ENCODE data around the gene HAPLN3.
A peak's percentile ranks its signal among the peaks of the same experiment; 100 is the strongest.

The HAPLN3 gene

DNA sequence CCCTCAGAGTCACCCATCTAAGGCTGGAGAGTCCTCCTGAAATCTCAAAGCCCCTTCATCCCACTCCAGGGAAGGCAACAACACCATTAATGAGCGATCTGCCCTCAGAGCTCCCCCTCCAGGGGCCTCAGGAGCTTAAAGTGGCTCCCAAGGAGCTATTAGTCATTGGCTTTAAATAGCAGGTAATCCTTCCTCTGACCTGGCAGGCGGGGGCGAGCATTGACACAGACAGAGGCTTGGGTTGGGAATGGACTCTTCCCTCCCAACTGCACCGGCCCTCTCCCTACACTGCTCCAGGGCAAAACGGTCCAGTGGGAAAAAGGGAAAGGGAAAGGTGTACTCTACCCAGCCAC is 16.4 kb upstream of the HAPLN3 start (continued):
- TF ChIP-seq, protein P1, sequence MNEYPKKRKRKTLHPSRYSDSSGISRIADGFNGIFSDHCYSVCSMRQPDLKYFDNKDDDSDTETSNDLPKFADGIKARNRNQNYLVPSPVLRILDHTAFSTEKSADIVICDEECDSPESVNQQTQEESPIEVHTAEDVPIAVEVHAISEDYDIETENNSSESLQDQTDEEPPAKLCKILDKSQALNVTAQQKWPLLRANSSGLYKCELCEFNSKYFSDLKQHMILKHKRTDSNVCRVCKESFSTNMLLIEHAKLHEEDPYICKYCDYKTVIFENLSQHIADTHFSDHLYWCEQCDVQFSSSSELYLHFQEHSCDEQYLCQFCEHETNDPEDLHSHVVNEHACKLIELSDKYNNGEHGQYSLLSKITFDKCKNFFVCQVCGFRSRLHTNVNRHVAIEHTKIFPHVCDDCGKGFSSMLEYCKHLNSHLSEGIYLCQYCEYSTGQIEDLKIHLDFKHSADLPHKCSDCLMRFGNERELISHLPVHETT (tag by site-specific recombination; IDR thresholded peaks at IDR 0.05): 0 out of 2 replicates have a peak, but pooled peaks have one; percentile 7
- TF ChIP-seq ZNF416 (tag by site-specific recombination; IDR thresholded peaks at IDR 0.05) (no peak), ZNF514 (tag by site-specific recombination; IDR thresholded peaks at IDR 0.05) (no peak), GLI4 (tag by site-specific recombination; IDR thresholded peaks at IDR 0.05) (no peak), KLF16 (tag by site-specific recombination; IDR thresholded peaks at IDR 0.05) (no peak), ZNF138 (tag by site-specific recombination; IDR thresholded peaks at IDR 0.05; ENCODE audit: borderline replicate concordance) (no peak), SP7 (tag by site-specific recombination; IDR thresholded peaks at IDR 0.05) (peak; percentile 40), MYNN (tag by site-specific recombination; IDR thresholded peaks at IDR 0.05; ENCODE audit: borderline replicate concordance) (no peak), GLIS2 (tag by site-specific recombination; IDR thresholded peaks at IDR 0.05) (peak; percentile 28), ZFP69B (tag by site-specific recombination; IDR thresholded peaks at IDR 0.05) (no peak), ZNF335 (tag by site-specific recombination; conservative IDR thresholded peaks at IDR 0.05) (no peak), ZSCAN23 (tag by site-specific recombination; IDR thresholded peaks at IDR 0.05) (no peak), ZNF701 (tag by site-specific recombination; IDR thresholded peaks at IDR 0.05) (no peak), ZNF341 (tag by site-specific recombination; IDR thresholded peaks at IDR 0.05; ENCODE audit: low read depth) (no peak), MZF1 (tag by site-specific recombination; IDR thresholded peaks at IDR 0.05; ENCODE audit: borderline replicate concordance) (no peak), SCRT1 (tag by site-specific recombination; IDR thresholded peaks at IDR 0.05; ENCODE audit: borderline replicate concordance) (no peak), ZNF16 (tag by site-specific recombination; IDR thresholded peaks at IDR 0.05; ENCODE audit: low read depth) (no peak), ZNF610 (tag by site-specific recombination; IDR thresholded peaks at IDR 0.05; ENCODE audit: borderline replicate concordance) (no peak), ZNF621 (tag by site-specific recombination; IDR thresholded peaks at IDR 0.05) (no peak), IKZF3 (tag by site-specific recombination; IDR thresholded peaks at IDR 0.05) (peak; percentile 54; the same call in 1 of the 2 replicates), FEZF1 (tag by site-specific recombination; IDR thresholded peaks at IDR 0.05) (0 out of 2 replicates have a peak, but pooled peaks have one; percentile 27), SP2 (tag by site-specific recombination; IDR thresholded peaks at IDR 0.05) (peak; percentile 33; the same call in 1 of the 2 replicates), ZNF211 (tag by site-specific recombination; IDR thresholded peaks at IDR 0.05; ENCODE audit: low read depth) (no peak), ZNF792 (tag by site-specific recombination; IDR thresholded peaks at IDR 0.05) (no peak), ZNF155 (tag by site-specific recombination; IDR thresholded peaks at IDR 0.05) (no peak), ZNF830 (tag by site-specific recombination; IDR thresholded peaks at IDR 0.05; ENCODE audit: low read depth) (no peak), ZFHX2 (tag by site-specific recombination; conservative IDR thresholded peaks at IDR 0.05) (peak; percentile 43; the same call in 1 of the 2 replicates), EGR2 (tag by site-specific recombination; IDR thresholded peaks at IDR 0.05; ENCODE audit: low read depth) (peak; percentile 39; the same call in 1 of the 2 replicates)
- TF ChIP-seq, protein P2, sequence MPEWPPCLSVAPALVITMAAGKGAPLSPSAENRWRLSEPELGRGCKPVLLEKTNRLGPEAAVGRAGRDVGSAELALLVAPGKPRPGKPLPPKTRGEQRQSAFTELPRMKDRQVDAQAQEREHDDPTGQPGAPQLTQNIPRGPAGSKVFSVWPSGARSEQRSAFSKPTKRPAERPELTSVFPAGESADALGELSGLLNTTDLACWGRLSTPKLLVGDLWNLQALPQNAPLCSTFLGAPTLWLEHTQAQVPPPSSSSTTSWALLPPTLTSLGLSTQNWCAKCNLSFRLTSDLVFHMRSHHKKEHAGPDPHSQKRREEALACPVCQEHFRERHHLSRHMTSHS (tag by site-specific recombination; IDR thresholded peaks at IDR 0.05): no peak
- TF ChIP-seq, protein P3, sequence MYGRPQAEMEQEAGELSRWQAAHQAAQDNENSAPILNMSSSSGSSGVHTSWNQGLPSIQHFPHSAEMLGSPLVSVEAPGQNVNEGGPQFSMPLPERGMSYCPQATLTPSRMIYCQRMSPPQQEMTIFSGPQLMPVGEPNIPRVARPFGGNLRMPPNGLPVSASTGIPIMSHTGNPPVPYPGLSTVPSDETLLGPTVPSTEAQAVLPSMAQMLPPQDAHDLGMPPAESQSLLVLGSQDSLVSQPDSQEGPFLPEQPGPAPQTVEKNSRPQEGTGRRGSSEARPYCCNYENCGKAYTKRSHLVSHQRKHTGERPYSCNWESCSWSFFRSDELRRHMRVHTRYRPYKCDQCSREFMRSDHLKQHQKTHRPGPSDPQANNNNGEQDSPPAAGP (tag by site-specific recombination; IDR thresholded peaks at IDR 0.05): peak; percentile 47; the same call in 1 of the 2 replicates
- TF ChIP-seq, protein P4, sequence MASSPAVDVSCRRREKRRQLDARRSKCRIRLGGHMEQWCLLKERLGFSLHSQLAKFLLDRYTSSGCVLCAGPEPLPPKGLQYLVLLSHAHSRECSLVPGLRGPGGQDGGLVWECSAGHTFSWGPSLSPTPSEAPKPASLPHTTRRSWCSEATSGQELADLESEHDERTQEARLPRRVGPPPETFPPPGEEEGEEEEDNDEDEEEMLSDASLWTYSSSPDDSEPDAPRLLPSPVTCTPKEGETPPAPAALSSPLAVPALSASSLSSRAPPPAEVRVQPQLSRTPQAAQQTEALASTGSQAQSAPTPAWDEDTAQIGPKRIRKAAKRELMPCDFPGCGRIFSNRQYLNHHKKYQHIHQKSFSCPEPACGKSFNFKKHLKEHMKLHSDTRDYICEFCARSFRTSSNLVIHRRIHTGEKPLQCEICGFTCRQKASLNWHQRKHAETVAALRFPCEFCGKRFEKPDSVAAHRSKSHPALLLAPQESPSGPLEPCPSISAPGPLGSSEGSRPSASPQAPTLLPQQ (tag by site-specific recombination; IDR thresholded peaks at IDR 0.05): no peak
- TF ChIP-seq, protein P5, sequence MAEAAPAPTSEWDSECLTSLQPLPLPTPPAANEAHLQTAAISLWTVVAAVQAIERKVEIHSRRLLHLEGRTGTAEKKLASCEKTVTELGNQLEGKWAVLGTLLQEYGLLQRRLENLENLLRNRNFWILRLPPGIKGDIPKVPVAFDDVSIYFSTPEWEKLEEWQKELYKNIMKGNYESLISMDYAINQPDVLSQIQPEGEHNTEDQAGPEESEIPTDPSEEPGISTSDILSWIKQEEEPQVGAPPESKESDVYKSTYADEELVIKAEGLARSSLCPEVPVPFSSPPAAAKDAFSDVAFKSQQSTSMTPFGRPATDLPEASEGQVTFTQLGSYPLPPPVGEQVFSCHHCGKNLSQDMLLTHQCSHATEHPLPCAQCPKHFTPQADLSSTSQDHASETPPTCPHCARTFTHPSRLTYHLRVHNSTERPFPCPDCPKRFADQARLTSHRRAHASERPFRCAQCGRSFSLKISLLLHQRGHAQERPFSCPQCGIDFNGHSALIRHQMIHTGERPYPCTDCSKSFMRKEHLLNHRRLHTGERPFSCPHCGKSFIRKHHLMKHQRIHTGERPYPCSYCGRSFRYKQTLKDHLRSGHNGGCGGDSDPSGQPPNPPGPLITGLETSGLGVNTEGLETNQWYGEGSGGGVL (tag by site-specific recombination; IDR thresholded peaks at IDR 0.05): peak; percentile 41; the same call in 1 of the 2 replicates
- TF ChIP-seq, protein P6, sequence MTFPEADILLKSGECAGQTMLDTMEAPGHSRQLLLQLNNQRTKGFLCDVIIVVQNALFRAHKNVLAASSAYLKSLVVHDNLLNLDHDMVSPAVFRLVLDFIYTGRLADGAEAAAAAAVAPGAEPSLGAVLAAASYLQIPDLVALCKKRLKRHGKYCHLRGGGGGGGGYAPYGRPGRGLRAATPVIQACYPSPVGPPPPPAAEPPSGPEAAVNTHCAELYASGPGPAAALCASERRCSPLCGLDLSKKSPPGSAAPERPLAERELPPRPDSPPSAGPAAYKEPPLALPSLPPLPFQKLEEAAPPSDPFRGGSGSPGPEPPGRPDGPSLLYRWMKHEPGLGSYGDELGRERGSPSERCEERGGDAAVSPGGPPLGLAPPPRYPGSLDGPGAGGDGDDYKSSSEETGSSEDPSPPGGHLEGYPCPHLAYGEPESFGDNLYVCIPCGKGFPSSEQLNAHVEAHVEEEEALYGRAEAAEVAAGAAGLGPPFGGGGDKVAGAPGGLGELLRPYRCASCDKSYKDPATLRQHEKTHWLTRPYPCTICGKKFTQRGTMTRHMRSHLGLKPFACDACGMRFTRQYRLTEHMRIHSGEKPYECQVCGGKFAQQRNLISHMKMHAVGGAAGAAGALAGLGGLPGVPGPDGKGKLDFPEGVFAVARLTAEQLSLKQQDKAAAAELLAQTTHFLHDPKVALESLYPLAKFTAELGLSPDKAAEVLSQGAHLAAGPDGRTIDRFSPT (tag by site-specific recombination; IDR thresholded peaks at IDR 0.05): no peak
